GM12872 (cell line): ENCODE results near the gene CYP24A1.

Experiments
- TF ChIP-seq, protein P1 (sequence below): IDR thresholded peaks from 3 replicates; pipeline ENCODE4 v1.5.1; 2011; ENCODE audit warnings: low read depth, mild to moderate bottlenecking, low read length, moderate library complexity; ENCODE audit not compliant: insufficient read depth

Gene CYP24A1

DNA sequence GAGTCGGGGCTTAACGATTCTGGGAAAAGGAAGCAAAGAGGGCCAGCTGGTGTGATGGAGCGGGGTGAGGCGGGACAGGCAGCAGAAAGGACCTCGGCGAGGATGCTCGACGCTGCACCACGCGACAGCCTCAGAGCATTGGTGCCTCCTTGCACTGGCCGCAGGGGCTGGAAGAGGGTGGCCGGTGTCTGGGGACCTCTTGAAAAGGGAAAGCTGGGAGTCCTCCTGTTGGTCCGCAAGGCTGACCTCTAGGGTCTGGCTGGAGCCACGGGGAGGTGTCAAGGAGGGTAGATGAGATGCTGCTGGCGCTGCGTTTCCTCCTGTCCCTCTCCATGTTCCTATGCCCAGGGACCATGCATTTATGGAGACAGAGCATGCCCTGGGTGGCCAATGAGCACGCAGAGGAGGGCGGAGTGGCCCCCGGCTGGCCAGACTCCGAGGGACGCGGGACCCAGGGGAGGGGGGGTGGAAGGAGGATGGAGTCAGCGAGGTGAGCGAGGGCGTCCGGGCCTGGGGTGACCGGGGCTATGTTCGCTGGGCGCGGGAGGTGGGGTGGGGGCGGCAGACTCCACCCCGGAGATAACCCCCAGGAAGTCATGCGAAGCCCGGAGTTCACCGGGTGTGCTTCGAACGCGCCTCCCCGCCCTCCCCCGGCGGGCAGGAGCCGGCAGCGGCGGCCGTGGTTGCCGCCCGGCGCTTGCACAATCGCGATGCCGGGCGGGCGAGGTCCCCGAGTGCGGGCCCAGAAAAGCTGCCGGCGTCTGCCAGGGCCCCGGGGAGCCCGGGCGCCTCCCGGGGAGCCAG is at the start of gene CYP24A1:
CYP24A1 (minus strand) TSS at position 334 of the 804 bp plus-strand sequence. CDS start 407 bp downstream, outside the sequence.
- TF ChIP-seq, protein P1, sequence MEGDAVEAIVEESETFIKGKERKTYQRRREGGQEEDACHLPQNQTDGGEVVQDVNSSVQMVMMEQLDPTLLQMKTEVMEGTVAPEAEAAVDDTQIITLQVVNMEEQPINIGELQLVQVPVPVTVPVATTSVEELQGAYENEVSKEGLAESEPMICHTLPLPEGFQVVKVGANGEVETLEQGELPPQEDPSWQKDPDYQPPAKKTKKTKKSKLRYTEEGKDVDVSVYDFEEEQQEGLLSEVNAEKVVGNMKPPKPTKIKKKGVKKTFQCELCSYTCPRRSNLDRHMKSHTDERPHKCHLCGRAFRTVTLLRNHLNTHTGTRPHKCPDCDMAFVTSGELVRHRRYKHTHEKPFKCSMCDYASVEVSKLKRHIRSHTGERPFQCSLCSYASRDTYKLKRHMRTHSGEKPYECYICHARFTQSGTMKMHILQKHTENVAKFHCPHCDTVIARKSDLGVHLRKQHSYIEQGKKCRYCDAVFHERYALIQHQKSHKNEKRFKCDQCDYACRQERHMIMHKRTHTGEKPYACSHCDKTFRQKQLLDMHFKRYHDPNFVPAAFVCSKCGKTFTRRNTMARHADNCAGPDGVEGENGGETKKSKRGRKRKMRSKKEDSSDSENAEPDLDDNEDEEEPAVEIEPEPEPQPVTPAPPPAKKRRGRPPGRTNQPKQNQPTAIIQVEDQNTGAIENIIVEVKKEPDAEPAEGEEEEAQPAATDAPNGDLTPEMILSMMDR: no peak

DNA sequence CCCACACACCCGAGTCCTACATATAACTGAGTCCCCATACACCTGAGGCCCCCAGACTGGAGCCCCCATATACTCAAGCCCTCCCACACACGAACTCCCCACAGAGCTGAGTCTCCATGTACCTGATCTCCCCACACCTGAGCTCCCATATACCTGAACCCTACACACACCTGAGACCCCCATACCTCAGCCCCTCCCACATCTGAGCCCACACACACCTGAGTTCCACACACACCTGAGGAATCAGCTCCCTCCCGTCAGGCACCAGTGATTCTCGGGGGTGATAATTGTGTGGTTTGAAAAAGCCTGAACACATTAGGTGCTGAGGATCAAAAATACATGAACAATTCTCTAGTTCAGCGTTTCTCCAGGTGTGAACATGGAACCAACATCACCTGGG is 49.5 kb upstream of the CYP24A1 start:
- TF ChIP-seq, protein P1: no peak

- TF ChIP-seq, protein P1: no peak
Measured at GRCh38 chr20:54221996-54222890, 48.5 kb upstream of the CYP24A1 start.

- TF ChIP-seq, protein P1: no peak
Measured at GRCh38 chr20:54221353-54221752, 47.6 kb upstream of the CYP24A1 start.

DNA sequence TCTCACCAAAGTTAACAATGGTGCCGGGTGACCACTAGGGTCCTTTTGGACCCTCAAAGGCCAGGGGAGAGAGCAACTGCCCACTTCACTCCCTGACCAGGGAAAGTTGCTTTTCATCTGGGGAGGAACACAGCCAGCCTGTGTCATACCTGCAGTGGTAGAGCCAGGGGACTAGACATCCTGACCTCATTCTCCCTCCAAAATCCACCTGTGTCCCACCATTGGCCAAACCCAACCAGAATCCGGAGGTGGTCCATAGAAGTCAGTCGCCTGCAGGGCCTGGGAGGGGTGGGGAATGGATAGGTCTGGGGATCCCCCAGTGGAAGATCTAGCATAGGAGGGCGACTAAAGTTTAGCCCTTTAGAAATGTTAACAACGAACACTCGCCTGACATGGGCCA is 46.9 kb upstream of the CYP24A1 start:
- TF ChIP-seq, protein P1: no peak

DNA sequence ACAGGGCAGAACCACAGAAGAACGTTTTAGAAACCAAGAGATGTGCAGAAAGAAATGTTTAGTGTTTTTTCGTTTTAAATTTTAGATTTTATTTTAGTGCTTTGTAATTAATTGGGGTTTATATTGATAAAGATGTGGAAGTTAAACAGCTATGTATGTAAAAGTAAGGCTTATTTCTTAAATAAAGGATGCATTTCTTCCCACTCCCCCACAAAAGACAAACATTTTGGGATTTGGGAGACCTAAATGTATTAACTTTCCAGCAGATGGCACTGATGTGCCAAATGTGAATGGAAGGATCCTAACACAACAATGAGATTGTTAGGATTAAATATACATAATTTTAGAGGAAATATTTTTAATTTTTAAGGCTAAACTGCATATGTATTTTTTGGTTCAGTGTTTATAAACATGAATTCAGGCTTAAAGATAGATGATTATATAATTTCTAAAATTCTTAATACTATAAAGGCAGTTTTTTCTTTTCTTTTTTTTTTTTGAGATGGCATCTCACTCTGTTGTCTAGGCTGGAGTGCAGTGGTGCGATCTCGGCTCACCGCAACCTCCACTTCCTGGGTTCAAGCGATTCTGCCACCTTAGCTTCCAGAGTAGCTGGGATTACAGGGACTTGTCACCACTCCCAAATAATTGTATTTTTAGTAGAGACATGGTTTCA is 46.1 kb upstream of the CYP24A1 start:
- TF ChIP-seq, protein P1: peak; percentile 20; the same call in 1 of the 3 replicates

GRCh38 chr20:54218470-54218869 is 44.7 kb upstream of the CYP24A1 start:
- TF ChIP-seq, protein P1: no peak
